ENCODE results near the gene WNT3A.

GRCh38 chr1:228075801-228076271 is 69.0 kb downstream of the WNT3A start:
- no peak for TF ChIP-seq POLR2A (IDR thresholded peaks at IDR 0.05)
- no peak for TF ChIP-seq CTCF (IDR thresholded peaks at IDR 0.05)
- no peak for TF ChIP-seq POLR2AphosphoS5 (IDR thresholded peaks at IDR 0.05)

Data from breast epithelium (tissue), 3 donors.